NCI-H2081 treated with DMSO at 0.1 percent for 48 hours (cell line): ENCODE results near the gene PIGL.

Experiments used
- DNase-seq: peaks from one replicate; lab custom pipeline; 2025; lab: John Stamatoyannopoulos, UW

PIGL gene

DNA sequence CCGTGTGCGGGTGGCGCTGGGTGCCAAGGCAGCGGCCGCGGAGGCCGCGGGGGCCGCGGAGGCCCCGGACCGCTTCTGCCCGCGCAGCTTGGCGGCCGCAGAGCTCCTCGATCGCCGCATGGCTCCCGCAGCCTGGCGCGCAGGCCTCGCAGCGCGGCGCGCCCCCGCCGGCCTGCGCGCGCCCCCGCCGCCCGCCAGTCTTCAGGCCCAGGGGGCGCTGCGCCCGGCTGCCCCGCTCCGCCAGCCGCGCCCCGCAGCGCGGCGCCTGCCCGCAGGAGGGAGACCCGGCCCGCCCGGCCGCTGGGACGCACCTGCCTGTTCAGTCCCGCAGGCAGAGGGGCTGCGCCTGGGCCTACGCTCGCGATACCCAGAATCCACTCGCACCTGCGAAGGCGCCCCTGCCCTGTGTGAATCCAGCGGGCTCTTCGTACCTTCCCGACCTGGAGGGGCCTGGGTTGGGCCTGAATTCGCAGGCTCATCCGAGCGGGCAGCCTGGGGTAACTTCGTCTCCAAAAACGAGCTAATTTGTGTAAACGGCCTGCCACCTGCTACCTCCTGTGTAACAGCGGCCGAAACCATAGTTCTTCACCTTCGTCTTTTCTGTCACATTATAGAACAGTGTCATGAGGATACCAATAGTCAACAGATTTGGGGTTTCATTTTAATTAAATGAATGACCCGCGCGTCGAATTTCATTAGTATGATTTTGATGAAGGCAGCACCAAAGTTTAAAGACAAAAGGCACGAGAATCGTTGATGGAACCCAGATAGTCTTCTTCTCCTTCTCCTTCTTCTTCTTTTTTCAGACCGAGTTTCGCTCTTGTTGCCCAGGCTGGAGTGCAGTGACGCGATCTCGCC lies 136.5 kb downstream of the PIGL start, which contains the start of gene CENPV:
CENPV (minus strand) TSS at position 153 of the 858 bp plus-strand sequence; CDS start at position 120, 33 bp downstream.
- no peak for DNase-seq

DNA sequence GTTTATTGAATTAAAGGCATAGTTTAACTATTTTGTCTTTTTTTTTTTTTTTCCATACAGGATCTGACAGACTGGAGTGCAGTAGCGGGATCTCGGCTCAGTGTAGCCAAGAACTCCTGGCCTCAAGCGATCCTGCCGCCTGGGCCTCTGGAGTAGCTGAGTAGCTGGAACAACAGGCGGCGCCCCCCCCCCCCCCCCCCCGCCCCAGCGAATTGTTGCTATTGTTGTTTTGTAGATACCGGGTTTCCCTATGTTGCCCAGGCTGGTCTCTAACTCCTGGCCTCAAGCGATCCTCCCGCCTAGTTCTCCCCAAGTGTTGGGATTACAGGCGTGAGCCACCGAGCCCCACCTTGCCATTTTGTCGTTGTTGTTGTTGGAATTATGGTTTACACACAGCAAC lies 137.6 kb downstream of the PIGL start:
- no peak for DNase-seq

DNA sequence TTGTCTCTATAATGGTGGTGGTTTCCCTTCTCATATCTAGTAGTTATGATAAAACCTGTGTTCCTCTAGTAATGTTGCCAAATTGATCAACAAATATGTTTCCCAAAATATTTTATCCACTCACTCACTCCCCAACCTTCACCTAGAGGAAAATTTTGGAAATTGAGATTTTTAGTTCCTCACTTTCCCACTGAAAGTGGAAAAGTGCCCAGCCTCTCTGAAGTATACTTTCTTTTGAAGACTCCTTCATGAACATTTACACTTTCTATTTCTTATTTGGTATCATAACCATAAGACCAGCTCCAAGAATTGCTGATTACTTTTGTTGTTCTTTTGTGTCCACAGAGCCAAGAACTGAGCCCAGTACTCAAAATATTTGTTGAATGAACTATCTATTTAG lies 141.4 kb downstream of the PIGL start:
- no peak for DNase-seq

DNA sequence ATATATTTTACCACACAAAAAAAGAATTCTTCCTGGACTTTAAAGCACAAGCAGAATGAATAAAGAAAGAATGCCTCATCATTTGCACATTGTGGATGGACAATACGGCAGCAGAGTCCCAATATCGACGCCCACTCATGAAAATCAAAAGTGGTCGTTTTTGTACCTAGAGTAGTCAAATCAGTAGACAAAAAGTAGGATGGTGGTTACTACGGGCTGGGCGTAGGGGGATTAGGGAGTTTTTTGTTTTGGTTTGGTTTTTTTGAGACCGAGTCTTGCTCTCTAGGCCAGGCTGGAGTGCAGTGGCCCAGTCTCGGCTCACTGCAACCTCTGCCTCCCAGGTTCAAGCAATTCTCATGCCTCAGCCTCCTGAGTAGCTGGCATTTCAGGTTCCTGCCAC lies 144.9 kb downstream of the PIGL start:
- no peak for DNase-seq

DNA sequence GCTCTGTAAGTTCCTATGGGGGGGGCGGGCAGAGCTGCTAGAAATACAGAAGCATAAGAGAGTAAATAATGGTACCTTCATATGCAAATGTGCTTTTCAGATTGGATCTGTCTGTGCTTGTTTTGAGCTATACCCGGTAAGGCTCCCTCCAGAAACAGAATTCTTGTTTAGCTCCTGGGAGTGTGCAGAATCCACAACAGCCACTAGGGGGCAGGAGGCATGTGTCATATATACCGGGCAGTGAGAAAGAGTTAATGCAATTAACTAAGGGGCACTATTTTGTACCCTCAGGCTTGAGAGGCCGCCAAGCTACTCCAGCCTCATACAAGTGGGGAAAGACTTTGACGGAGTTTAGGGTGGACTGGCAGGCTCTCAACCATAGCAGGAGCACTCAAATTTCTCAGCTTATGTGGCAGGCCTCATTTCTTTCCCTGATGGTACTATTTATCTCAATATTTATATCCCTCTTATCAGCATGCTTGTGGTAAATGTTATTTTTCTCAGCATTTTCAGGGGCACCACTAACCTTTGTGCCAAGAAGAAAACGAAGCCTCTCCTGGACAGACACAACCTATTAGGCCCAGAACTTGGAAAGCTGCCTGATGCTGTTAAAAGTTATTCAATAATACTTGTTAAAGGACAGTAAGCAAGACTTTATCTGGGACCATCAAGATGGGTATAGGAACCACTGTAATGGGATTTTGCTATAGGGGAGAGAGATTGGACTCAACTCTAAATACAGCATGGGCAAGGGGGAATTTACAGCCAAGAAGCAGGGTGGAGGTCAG lies 146.9 kb downstream of the PIGL start:
- no peak for DNase-seq

DNA sequence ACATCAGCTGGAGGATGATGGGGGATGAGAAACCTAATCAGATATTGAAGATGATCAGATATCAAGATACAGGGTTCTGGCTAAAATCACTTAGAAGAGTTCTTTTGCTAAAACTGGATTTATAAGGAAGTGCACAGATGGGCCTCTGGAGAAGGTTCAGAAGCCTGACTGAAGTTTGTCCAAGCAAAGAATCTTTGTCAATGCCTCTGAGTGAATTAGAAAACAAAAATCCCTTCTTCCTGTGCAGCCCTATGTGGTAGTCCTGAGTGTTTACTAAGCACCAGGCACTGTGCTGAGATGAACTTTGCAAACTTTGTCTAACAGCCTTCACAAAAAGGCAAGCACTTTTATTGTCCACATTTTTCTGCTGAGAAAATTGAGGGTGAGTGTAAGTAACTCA lies 147.6 kb downstream of the PIGL start:
- DNase-seq, result no peak

DNA sequence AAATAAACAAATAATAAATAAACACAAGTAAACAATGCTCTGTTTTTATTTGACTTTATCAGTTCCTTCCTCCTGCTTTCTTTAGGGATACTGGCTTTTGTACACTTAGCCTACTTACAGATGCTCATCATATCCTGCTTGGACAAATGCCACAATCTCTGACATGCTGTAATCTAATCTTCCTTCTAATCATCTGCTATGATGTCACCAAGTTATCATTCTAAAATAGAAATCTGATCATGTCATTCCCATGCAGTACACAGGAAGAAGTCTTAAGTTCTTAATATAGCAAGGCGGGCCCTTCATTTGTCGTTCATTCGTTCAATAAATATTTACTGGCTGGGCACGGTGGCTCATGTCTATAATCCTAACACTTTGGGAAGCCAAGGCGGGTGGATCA lies 154.7 kb downstream of the PIGL start:
- DNase-seq, result no peak

DNA sequence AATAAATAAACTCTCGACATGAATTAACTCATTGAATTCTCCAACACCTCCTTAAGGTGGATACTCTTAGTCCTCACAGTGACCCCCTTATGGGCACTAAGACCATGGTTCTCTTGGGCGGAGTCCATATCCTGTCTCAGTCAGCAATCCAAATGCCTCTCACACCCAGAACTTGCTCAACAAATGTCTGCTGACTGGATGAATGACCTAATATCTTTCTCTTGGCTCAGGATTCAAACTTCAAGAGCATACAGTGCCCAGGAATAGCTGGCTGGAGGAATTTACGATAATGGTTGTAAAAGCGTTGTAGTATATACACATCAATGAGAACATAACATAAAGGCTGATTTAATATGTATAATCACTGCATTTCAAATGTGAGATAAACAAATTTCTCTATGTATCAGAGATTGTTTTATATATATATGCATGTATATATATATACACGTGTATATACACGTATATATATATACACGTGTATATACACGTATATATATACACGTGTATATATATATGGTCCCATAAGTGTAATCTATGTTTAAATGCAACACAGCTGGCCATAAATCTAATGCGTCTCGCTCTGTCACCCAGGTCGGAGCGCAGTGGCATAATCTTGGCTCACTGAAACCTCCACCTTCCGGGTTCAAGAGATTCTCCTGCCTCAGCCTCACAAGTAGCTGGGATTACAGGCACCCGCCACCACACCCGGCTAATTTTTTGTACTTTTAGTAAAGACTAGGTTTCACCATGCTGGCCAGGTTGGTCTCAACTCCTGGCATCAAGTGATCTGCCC lies 157.3 kb downstream of the PIGL start:
- DNase-seq, result no peak
